ENCODE data around the gene DLGAP1.

DNA sequence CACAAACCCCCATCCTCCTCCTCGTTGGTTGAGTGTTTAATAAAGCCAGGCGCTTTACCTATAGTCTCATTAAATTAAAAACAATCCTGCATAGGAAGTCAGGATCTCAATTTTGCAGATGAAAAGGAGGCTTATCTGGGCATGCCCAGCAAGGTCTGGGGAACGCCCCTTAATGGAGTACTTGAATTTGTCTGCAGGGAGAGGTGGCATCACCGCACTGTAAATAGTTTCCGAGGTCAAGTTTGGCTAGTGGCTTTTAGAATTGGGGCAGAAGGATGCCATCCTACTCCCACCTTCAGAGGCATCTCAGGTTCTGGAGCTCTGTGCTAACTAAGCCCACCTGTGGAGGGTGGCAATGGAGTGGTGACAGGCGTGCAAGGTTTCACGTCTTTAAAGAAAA is 855.9 kb downstream of the DLGAP1 start:
- TF ChIP-seq BACH1 (IDR thresholded peaks at IDR 0.05; ENCODE audit: low read length) (no peak), MAFK (IDR thresholded peaks at IDR 0.05; ENCODE audit: low read depth, low read length) (no peak), CBX8 (IDR thresholded peaks at IDR 0.05; ENCODE audit: borderline replicate concordance, low read depth, low read length) (no peak), TAF1 (IDR thresholded peaks at IDR 0.05; ENCODE audit: low read depth, low read length) (no peak), POLR2A (IDR thresholded peaks at IDR 0.05; ENCODE audit: control extremely low read depth in 1 of 2, low read depth in 2 of 2, low read length in 2 of 2) (no peak), SP1 (IDR thresholded peaks at IDR 0.05; ENCODE audit: low read depth, low read length) (no peak), EZH2 (IDR thresholded peaks at IDR 0.05; ENCODE audit: low read depth, low read length, severe bottlenecking) (no peak)
- TF ChIP-seq, protein P1, sequence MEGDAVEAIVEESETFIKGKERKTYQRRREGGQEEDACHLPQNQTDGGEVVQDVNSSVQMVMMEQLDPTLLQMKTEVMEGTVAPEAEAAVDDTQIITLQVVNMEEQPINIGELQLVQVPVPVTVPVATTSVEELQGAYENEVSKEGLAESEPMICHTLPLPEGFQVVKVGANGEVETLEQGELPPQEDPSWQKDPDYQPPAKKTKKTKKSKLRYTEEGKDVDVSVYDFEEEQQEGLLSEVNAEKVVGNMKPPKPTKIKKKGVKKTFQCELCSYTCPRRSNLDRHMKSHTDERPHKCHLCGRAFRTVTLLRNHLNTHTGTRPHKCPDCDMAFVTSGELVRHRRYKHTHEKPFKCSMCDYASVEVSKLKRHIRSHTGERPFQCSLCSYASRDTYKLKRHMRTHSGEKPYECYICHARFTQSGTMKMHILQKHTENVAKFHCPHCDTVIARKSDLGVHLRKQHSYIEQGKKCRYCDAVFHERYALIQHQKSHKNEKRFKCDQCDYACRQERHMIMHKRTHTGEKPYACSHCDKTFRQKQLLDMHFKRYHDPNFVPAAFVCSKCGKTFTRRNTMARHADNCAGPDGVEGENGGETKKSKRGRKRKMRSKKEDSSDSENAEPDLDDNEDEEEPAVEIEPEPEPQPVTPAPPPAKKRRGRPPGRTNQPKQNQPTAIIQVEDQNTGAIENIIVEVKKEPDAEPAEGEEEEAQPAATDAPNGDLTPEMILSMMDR (IDR thresholded peaks at IDR 0.05; ENCODE audit: control extremely low read depth in 1 of 3, insufficient read depth in 1 of 3, low read depth in 1 of 3, low read length in 3 of 3), result no peak
- TF ChIP-seq, protein P2, sequence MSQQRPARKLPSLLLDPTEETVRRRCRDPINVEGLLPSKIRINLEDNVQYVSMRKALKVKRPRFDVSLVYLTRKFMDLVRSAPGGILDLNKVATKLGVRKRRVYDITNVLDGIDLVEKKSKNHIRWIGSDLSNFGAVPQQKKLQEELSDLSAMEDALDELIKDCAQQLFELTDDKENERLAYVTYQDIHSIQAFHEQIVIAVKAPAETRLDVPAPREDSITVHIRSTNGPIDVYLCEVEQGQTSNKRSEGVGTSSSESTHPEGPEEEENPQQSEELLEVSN (IDR thresholded peaks at IDR 0.05), result no peak
- TF ChIP-seq, protein P3, sequence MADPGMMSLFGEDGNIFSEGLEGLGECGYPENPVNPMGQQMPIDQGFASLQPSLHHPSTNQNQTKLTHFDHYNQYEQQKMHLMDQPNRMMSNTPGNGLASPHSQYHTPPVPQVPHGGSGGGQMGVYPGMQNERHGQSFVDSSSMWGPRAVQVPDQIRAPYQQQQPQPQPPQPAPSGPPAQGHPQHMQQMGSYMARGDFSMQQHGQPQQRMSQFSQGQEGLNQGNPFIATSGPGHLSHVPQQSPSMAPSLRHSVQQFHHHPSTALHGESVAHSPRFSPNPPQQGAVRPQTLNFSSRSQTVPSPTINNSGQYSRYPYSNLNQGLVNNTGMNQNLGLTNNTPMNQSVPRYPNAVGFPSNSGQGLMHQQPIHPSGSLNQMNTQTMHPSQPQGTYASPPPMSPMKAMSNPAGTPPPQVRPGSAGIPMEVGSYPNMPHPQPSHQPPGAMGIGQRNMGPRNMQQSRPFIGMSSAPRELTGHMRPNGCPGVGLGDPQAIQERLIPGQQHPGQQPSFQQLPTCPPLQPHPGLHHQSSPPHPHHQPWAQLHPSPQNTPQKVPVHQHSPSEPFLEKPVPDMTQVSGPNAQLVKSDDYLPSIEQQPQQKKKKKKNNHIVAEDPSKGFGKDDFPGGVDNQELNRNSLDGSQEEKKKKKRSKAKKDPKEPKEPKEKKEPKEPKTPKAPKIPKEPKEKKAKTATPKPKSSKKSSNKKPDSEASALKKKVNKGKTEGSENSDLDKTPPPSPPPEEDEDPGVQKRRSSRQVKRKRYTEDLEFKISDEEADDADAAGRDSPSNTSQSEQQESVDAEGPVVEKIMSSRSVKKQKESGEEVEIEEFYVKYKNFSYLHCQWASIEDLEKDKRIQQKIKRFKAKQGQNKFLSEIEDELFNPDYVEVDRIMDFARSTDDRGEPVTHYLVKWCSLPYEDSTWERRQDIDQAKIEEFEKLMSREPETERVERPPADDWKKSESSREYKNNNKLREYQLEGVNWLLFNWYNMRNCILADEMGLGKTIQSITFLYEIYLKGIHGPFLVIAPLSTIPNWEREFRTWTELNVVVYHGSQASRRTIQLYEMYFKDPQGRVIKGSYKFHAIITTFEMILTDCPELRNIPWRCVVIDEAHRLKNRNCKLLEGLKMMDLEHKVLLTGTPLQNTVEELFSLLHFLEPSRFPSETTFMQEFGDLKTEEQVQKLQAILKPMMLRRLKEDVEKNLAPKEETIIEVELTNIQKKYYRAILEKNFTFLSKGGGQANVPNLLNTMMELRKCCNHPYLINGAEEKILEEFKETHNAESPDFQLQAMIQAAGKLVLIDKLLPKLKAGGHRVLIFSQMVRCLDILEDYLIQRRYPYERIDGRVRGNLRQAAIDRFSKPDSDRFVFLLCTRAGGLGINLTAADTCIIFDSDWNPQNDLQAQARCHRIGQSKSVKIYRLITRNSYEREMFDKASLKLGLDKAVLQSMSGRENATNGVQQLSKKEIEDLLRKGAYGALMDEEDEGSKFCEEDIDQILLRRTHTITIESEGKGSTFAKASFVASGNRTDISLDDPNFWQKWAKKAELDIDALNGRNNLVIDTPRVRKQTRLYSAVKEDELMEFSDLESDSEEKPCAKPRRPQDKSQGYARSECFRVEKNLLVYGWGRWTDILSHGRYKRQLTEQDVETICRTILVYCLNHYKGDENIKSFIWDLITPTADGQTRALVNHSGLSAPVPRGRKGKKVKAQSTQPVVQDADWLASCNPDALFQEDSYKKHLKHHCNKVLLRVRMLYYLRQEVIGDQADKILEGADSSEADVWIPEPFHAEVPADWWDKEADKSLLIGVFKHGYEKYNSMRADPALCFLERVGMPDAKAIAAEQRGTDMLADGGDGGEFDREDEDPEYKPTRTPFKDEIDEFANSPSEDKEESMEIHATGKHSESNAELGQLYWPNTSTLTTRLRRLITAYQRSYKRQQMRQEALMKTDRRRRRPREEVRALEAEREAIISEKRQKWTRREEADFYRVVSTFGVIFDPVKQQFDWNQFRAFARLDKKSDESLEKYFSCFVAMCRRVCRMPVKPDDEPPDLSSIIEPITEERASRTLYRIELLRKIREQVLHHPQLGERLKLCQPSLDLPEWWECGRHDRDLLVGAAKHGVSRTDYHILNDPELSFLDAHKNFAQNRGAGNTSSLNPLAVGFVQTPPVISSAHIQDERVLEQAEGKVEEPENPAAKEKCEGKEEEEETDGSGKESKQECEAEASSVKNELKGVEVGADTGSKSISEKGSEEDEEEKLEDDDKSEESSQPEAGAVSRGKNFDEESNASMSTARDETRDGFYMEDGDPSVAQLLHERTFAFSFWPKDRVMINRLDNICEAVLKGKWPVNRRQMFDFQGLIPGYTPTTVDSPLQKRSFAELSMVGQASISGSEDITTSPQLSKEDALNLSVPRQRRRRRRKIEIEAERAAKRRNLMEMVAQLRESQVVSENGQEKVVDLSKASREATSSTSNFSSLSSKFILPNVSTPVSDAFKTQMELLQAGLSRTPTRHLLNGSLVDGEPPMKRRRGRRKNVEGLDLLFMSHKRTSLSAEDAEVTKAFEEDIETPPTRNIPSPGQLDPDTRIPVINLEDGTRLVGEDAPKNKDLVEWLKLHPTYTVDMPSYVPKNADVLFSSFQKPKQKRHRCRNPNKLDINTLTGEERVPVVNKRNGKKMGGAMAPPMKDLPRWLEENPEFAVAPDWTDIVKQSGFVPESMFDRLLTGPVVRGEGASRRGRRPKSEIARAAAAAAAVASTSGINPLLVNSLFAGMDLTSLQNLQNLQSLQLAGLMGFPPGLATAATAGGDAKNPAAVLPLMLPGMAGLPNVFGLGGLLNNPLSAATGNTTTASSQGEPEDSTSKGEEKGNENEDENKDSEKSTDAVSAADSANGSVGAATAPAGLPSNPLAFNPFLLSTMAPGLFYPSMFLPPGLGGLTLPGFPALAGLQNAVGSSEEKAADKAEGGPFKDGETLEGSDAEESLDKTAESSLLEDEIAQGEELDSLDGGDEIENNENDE (IDR thresholded peaks at IDR 0.05; ENCODE audit: insufficient replicate concordance, low read length), result no peak
